K562 (cell line): ENCODE data around the gene CCDC70.

ENCODE experiments used
- CEBPZ ChIP-seq: fragments of 150-350 bp; IDR thresholded peaks from 2 replicates; pipeline ENCODE4 v1.6.1; 2014; ENCODE audit warnings: low read depth, mild to moderate bottlenecking, low read length, borderline replicate concordance
- CTCF ChIP-seq, 3 experiments: IDR thresholded peaks in 2 of 3; conservative IDR thresholded peaks in 1 of 3; 2 replicates each; pipeline ENCODE4 v1.5.1; 2011 to 2012; ENCODE audit warnings: low read length in 3 of 3, mild to moderate bottlenecking in 3 of 3, control low read depth in 2 of 3, improper control_type of control experiment in 1 of 3, inconsistent platforms in 1 of 3, low read depth in 1 of 3, mixed read lengths in 1 of 3, moderate library complexity in 1 of 3; ENCODE audit not compliant: insufficient read depth in 2 of 3
- EZH2 ChIP-seq: IDR thresholded peaks from 2 replicates; pipeline ENCODE4 v1.6.1; 2012; ENCODE audit warnings: low read depth, mild to moderate bottlenecking, inconsistent platforms, low read length, borderline replicate concordance
- REST ChIP-seq, 2 experiments: fragments of 450-650 bp; formaldehyde crosslinking in 1 of 2; IDR thresholded peaks; 2 replicates each; pipeline versions ENCODE4 v1.4.0 to v1.6.1; 2014 to 2020; ENCODE audit warnings: mild to moderate bottlenecking in 2 of 2, borderline replicate concordance in 1 of 2, low read depth in 1 of 2
- RREB1 ChIP-seq: fragments of 250-450 bp; sonication (Bioruptor Pico); IDR thresholded peaks from 2 replicates; pipeline ENCODE4 v1.4.0; 2020
- SRSF9 ChIP-seq: fragments of 200-400 bp; formaldehyde crosslinking; IDR thresholded peaks from 2 replicates; pipeline ENCODE4 v1.6.1; 2017; ENCODE audit warnings: low read depth, low read length, borderline replicate concordance
- ZBTB5 ChIP-seq: fragments of 450-650 bp; IDR thresholded peaks from 2 replicates; pipeline ENCODE4 v1.6.1; 2017; ENCODE audit warnings: antibody characterized with exemption
- ZNF175 ChIP-seq: fragments of 200-800 bp; sonication (Bioruptor generic); IDR thresholded peaks from 2 replicates; pipeline ENCODE4 v1.6.1; 2016; ENCODE audit warnings: low read depth, mild to moderate bottlenecking, missing genetic modification characterization, missing compliant biosample characterization
- ZNF57 ChIP-seq: fragments of 450-650 bp; formaldehyde crosslinking; IDR thresholded peaks from 2 replicates; pipeline ENCODE4 v1.4.0; 2020; ENCODE audit warnings: mild to moderate bottlenecking, moderate library complexity
- ZNF780A ChIP-seq: fragments of 250-450 bp; sonication (Bioruptor Pico); IDR thresholded peaks from 2 replicates; pipeline ENCODE4 v1.5.0; 2021; ENCODE audit warnings: mild to moderate bottlenecking

- no peak for TF ChIP-seq CTCF (IDR thresholded peaks at IDR 0.05 in 2 of 3, conservative IDR thresholded peaks at IDR 0.05 in 1 of 3; ENCODE audit: insufficient read depth in 2 of 3, low read depth in 1 of 3, low read length in 3 of 3)
- no peak for TF ChIP-seq CEBPZ
- no peak for TF ChIP-seq REST (IDR thresholded peaks at IDR 0.05; ENCODE audit: borderline replicate concordance)
- no peak for TF ChIP-seq REST (CRISPR knock-in tag; IDR thresholded peaks at IDR 0.05; ENCODE audit: low read depth)
- no peak for TF ChIP-seq RREB1
- TF ChIP-seq ZNF780A (CRISPR knock-in tag): no peak
- no peak for TF ChIP-seq SRSF9
- no peak for TF ChIP-seq ZNF57 (CRISPR knock-in tag)
- TF ChIP-seq EZH2: no peak
- TF ChIP-seq ZNF175 (CRISPR knock-in tag): no peak
- no peak for TF ChIP-seq ZBTB5
These were observed 44.0 kb downstream of the CCDC70 start for GRCh38 chr13:51905787-51906186.
